B cell (primary cell): Measurements from ENCODE around the gene YIPF5. TPM values are rescaled to one million over a fixed set of nuclear protein-coding genes. Genes with fewer than 3 reads are reported as not detected.

ENCODE experiments used
- ATAC-seq: fragments of 200-7000 bp; cut with Tn5 transposase; one replicate; pipeline ENCODE4 v1.10.0; 2021; ENCODE audit warnings: low read depth, mild to moderate bottlenecking, moderate number of reproducible peaks, moderate library complexity
- CTCF ChIA-PET: fragments of 350-600 bp; sonication (Branson Sonifier 250); formaldehyde crosslinking; loops from one replicate; lab custom pipeline; 2021; ENCODE audit warnings: antibody characterized with exemption, inconsistent platforms; lab: Charles Lee
- POLR2A ChIA-PET: fragments of 350-600 bp; sonication (Branson Sonifier 250); formaldehyde crosslinking; loops from one replicate; lab custom pipeline; 2021; ENCODE audit warnings: antibody characterized with exemption; lab: Charles Lee
- DNase-seq: peaks from one replicate; pipeline ENCODE4 v3.0.0; 2013
- H2AFZ ChIP-seq: 2 replicates; pipeline ENCODE4 v1.6.1; 2012; ENCODE audit warnings: mild to moderate bottlenecking, low read depth, low read length; ENCODE audit not compliant: insufficient read depth, poor library complexity, severe bottlenecking
- H3K27ac ChIP-seq, 2 donors: 1 replicate in 1 of 2; 2 replicates in 1 of 2; pipeline ENCODE4 v1.5.1; 2012 to 2013; ENCODE audit warnings: low read length in 2 of 2, mild to moderate bottlenecking in 2 of 2, moderate library complexity in 1 of 2
- H3K27me3 ChIP-seq, 4 experiments: fragments of 200-600 bp in 1 of 4; sonication (generic) in 1 of 4; replicated peaks in 1 of 4; 1 replicate in 2 of 4; 2 replicates in 2 of 4; pipeline versions ENCODE4 v1.6.1 to v1.7.0; 2013 to 2016; ENCODE audit warnings: low read length in 3 of 4, mild to moderate bottlenecking in 2 of 4, mixed read lengths in 1 of 4, moderate library complexity in 1 of 4; ENCODE audit not compliant: insufficient read depth in 4 of 4, control insufficient read depth in 3 of 4; ENCODE audit errors: control extremely low read depth in 1 of 4
- H3K36me3 ChIP-seq, 2 experiments: replicated peaks in 1 of 2; 1 replicate in 1 of 2; 2 replicates in 1 of 2; pipeline versions ENCODE4 v1.6.1 to v1.7.1; 2013; ENCODE audit warnings: low read length in 1 of 2; ENCODE audit not compliant: insufficient read depth in 2 of 2, control insufficient read depth in 1 of 2; ENCODE audit errors: control extremely low read depth in 1 of 2, extremely low read depth in 1 of 2
- H3K4me1 ChIP-seq, 2 donors: fragments of 200-600 bp in 1 of 2; sonication (generic) in 1 of 2; 1 replicate in 1 of 2; 2 replicates in 1 of 2; pipeline versions ENCODE4 v1.5.1 to v1.6.1; 2013 to 2017; ENCODE audit warnings: low read length in 2 of 2; ENCODE audit not compliant: control insufficient read depth in 2 of 2, insufficient read depth in 2 of 2
- H3K4me2 ChIP-seq: replicated peaks from 2 replicates; pipeline ENCODE3; 2012; ENCODE audit warnings: mild to moderate bottlenecking, low read depth, low read length; ENCODE audit not compliant: poor library complexity, severe bottlenecking
- H3K4me3 ChIP-seq, 5 experiments: fragments of 200-600 bp in 1 of 5; sonication (generic) in 1 of 5; 1 replicate in 3 of 5; 2 replicates in 2 of 5; pipeline versions ENCODE4 v1.5.1 to v1.7.0; 2011 to 2016; ENCODE audit warnings: low read length in 4 of 5, mild to moderate bottlenecking in 4 of 5, low read depth in 2 of 5, control low read depth in 1 of 5, moderate library complexity in 1 of 5; ENCODE audit not compliant: insufficient read depth in 1 of 5; ENCODE audit errors: control extremely low read depth in 1 of 5, extremely low read depth in 1 of 5
- H3K79me2 ChIP-seq: fragments of 200-600 bp; sonication (generic); one replicate; pipeline ENCODE4 v1.6.0; 2016; ENCODE audit warnings: low read length; ENCODE audit not compliant: control insufficient read depth, insufficient read depth
- H3K9ac ChIP-seq: fragments of 200-600 bp; sonication (generic); 2 replicates; pipeline ENCODE4 v1.6.1; 2017; ENCODE audit warnings: mild to moderate bottlenecking, low read length, moderate library complexity
- H3K9me3 ChIP-seq, 3 donors: one replicate each; pipeline versions ENCODE4 v1.6.1 to v1.7.1; 2013; ENCODE audit warnings: low read length in 2 of 3; ENCODE audit not compliant: control insufficient read depth in 2 of 3, insufficient read depth in 1 of 3; ENCODE audit errors: control extremely low read depth in 1 of 3
- H4K20me1 ChIP-seq: 2 replicates; pipeline ENCODE4 v1.6.0; 2012; ENCODE audit warnings: mild to moderate bottlenecking, low read length; ENCODE audit not compliant: insufficient read depth, control insufficient read depth, poor library complexity, severe bottlenecking
- H3K27ac Mint-ChIP-seq: one replicate; pipeline ENCODE4 v1.8.0; 2021; ENCODE audit warnings: mixed read lengths
- H3K27me3 Mint-ChIP-seq: one replicate; pipeline ENCODE4 v1.8.0; 2021; ENCODE audit warnings: mixed read lengths
- H3K4me1 Mint-ChIP-seq: one replicate; pipeline ENCODE4 v1.8.0; 2021; ENCODE audit warnings: mixed read lengths
- H3K4me3 Mint-ChIP-seq: one replicate; pipeline ENCODE4 v1.8.0; 2021; ENCODE audit warnings: mixed read lengths
- H3K9me3 Mint-ChIP-seq: one replicate; pipeline ENCODE4 v1.8.0; 2022; ENCODE audit warnings: mixed read lengths; ENCODE audit not compliant: insufficient read depth
- EZH2 ChIP-seq: IDR thresholded peaks from 2 replicates; pipeline ENCODE4 v1.6.1; 2012; ENCODE audit warnings: borderline replicate concordance, low read depth, mild to moderate bottlenecking, moderate library complexity, low read length; ENCODE audit not compliant: insufficient read depth, poor library complexity, severe bottlenecking
- WGBS: methylation state at CpG from one replicate; pipeline ENCODE4 v1.1.5; 2013; ENCODE audit warnings: missing lambda C conversion rate; ENCODE audit not compliant: insufficient coverage; 5-methylcytosine and 5-hydroxymethylcytosine counted together
- intact Hi-C: fragments of 100-400 bp; cut with micrococcal nuclease; formaldehyde crosslinking; loops from one replicate; pipeline ENCODE4 v1.10.0; 2022
- polyA plus RNA-seq: library from polyadenylated mRNA; depleted of rRNA; stranded (reverse); fragments of >200 nt; gene quantifications from 2 replicates; pipeline ENCODE4 v1.2.3, GENCODE V29; 2012
- total RNA-seq, 2 donors: library from RNA; stranded (reverse); fragments of 120-200 nt in 1 of 2; gene quantifications; 1 replicate in 1 of 2; 2 replicates in 1 of 2; pipeline versions ENCODE4 v1.2.3 to v1.2.4, GENCODE V29; 2013 to 2022
- TF ChIP-seq, protein P1 (sequence below): fragments of 200-600 bp; IDR thresholded peaks from one replicate; pipeline ENCODE4 v1.8.0; 2022; ENCODE audit warnings: antibody characterized with exemption, mild to moderate bottlenecking

YIPF5 gene
- total and polyA plus RNA-seq, 2 donors (not counting 1 experiment from before 2014, with no cell fraction given): 7.2 to 24.0 TPM

DNA sequence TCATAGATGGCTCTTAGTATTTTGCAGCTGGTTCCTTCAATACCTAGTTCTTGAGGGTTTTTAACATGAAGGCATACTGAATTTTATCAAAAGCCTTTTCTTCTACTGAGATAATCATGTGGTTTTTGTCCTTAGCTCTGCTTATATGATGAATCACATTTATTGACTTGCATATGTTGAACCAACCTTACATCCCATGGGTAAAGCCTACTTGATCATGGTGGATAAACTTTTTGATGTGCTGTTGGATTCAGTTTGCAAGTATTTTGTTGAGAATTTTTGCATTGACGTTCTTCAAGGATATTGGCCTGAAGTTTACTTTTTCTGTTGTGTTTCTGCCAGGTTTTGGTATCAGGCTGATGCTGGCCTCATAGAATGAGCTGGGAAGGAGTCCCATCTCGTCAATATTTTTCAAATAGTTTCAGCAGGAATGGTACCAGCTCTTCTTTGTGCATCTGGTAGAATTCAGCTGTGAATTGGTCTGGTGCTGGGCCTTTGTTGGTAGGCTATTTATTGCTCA lies 49.7 kb downstream of the YIPF5 start:
- intact Hi-C loops: no loop called here
- Mint-ChIP-seq H3K9me3 (peaks cover 2% of the 10 kb centered on the region), H3K27ac (no peak overlapping the region), H3K4me1 (no peaks in the 10 kb centered on the region), H3K27me3 (peaks cover 9% of the 10 kb centered on the region), H3K4me3 (no peak overlapping the region)
- ATAC-seq (no peak), DNase-seq (no peak)
- CTCF ChIA-PET: no interaction called here
- no peak overlapping the region for H2AFZ ChIP-seq
- no peak overlapping the region for H3K4me3 ChIP-seq
- H3K9ac ChIP-seq: no peak overlapping the region
- H3K27ac ChIP-seq: no peak overlapping the region
- no peaks in the 10 kb centered on the region for H4K20me1 ChIP-seq
- TF ChIP-seq, protein P1, sequence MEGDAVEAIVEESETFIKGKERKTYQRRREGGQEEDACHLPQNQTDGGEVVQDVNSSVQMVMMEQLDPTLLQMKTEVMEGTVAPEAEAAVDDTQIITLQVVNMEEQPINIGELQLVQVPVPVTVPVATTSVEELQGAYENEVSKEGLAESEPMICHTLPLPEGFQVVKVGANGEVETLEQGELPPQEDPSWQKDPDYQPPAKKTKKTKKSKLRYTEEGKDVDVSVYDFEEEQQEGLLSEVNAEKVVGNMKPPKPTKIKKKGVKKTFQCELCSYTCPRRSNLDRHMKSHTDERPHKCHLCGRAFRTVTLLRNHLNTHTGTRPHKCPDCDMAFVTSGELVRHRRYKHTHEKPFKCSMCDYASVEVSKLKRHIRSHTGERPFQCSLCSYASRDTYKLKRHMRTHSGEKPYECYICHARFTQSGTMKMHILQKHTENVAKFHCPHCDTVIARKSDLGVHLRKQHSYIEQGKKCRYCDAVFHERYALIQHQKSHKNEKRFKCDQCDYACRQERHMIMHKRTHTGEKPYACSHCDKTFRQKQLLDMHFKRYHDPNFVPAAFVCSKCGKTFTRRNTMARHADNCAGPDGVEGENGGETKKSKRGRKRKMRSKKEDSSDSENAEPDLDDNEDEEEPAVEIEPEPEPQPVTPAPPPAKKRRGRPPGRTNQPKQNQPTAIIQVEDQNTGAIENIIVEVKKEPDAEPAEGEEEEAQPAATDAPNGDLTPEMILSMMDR: no peak
- TF ChIP-seq EZH2: no peak
- 83% methylated on average over 2 of the region's 2 CpGs for WGBS
- H3K36me3 ChIP-seq: no peaks in the 10 kb centered on the region
- H3K4me1 ChIP-seq: no peaks in the 10 kb centered on the region
- POLR2A ChIA-PET: no interaction called here
- no peaks in the 10 kb centered on the region for H3K9me3 ChIP-seq
- H3K79me2 ChIP-seq: no peaks in the 10 kb centered on the region
- peaks cover 0 to 3% (median 0%) of the 10 kb centered on the region in 4 experiments for H3K27me3 ChIP-seq
- no peak overlapping the region for H3K4me2 ChIP-seq

DNA sequence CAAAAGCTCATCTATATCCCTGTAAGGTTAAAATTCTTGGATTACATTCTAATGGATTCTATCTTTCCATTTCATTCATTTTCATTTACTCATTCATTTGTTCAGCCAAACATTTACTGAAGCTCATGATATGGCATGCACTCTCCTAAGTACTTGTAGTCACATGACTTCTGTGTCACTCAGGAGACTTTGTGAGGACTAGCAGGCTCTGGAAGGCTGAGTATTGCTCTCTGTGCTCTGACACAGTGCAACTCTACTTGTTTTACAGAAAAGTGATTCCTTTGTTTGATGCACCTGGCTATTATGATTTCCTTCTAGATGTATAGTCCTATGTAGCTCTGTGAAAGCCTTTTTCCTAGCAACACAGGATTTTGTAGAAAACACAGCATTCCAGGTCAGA lies 53.0 kb downstream of the YIPF5 start:
- Histone ChIP-seq H3K4me3 (no peak overlapping the region), H3K9me3 (no peaks in the 10 kb centered on the region), H2AFZ (no peak overlapping the region), H3K9ac (no peak overlapping the region), H4K20me1 (no peaks in the 10 kb centered on the region), H3K36me3 (no peaks in the 10 kb centered on the region), H3K4me2 (no peak overlapping the region), H3K27ac (no peak overlapping the region), H3K27me3 (no peaks in the 10 kb centered on the region), H3K4me1 (no peaks in the 10 kb centered on the region), H3K79me2 (no peaks in the 10 kb centered on the region)
- Mint-ChIP-seq H3K27me3 (peaks cover 4% of the 10 kb centered on the region), H3K27ac (no peak overlapping the region), H3K4me1 (no peaks in the 10 kb centered on the region), H3K9me3 (peaks cover 2% of the 10 kb centered on the region), H3K4me3 (no peak overlapping the region)
- ChIA-PET POLR2A (no interaction called here), CTCF (no interaction called here)
- intact Hi-C loops: no loop called here
- TF ChIP-seq, protein P1: no peak
- no peak for TF ChIP-seq EZH2
- ATAC-seq (no peak), DNase-seq (no peak)
